Activated CD8-positive, alpha-beta T cell treated with anti-CD3 and anti-CD28 coated beads for 36 hours (primary cell): Measurements from ENCODE around the gene MARCHF2. TPM values are rescaled to one million over a fixed set of nuclear protein-coding genes. Genes with fewer than 3 reads are reported as not detected.
A peak's percentile ranks its signal among the peaks of the same experiment; 100 is the strongest.
"Not testable (repeated sequence)": the region's sequence is repeated elsewhere in the genome, so short reads cannot be mapped to it uniquely, and the experiment has no call there.

ENCODE experiments used
- ATAC-seq: fragments of 200-7000 bp; cut with Tn5 transposase; one replicate; pipeline ENCODE4 v1.10.0; 2021; ENCODE audit warnings: mild to moderate bottlenecking, moderate library complexity
- CTCF ChIA-PET: fragments of 350-600 bp; sonication (Branson Sonifier 250); formaldehyde crosslinking; loops from one replicate; lab custom pipeline; 2021; ENCODE audit warnings: antibody characterized with exemption; lab: Charles Lee
- POLR2A ChIA-PET: fragments of 350-600 bp; sonication (Branson Sonifier 250); formaldehyde crosslinking; loops from one replicate; lab custom pipeline; 2021; ENCODE audit warnings: antibody characterized with exemption; lab: Charles Lee
- DNase-seq: peaks from one replicate; pipeline ENCODE4 v3.0.0-alpha.2; 2020
- H3K27ac Mint-ChIP-seq: one replicate; pipeline ENCODE4 v1.8.0; 2021; ENCODE audit warnings: mild to moderate bottlenecking, mixed read lengths
- H3K27me3 Mint-ChIP-seq: one replicate; pipeline ENCODE4 v1.8.0; 2021; ENCODE audit warnings: mixed read lengths
- H3K36me3 Mint-ChIP-seq: one replicate; pipeline ENCODE4 v1.8.0; 2021; ENCODE audit warnings: low read depth, mixed read lengths
- H3K4me1 Mint-ChIP-seq: one replicate; pipeline ENCODE4 v1.8.0; 2021; ENCODE audit warnings: low read depth, mixed read lengths
- H3K4me3 Mint-ChIP-seq: one replicate; pipeline ENCODE4 v1.8.0; 2021; ENCODE audit warnings: mild to moderate bottlenecking, moderate library complexity, mixed read lengths
- H3K9me3 Mint-ChIP-seq: one replicate; pipeline ENCODE4 v1.8.0; 2021; ENCODE audit warnings: mixed read lengths
- intact Hi-C: fragments of 100-400 bp; cut with micrococcal nuclease; formaldehyde crosslinking; loops from one replicate; pipeline ENCODE4 v1.10.0; 2022
- total RNA-seq, 2 experiments: library from RNA; stranded (reverse); gene quantifications; one replicate each; pipeline ENCODE4 v1.2.3, GENCODE V29; 2021
- TF ChIP-seq, protein P1 (sequence below): fragments of 200-600 bp; IDR thresholded peaks from one replicate; pipeline ENCODE4 v1.8.0; 2022; ENCODE audit warnings: antibody characterized with exemption, mild to moderate bottlenecking

The MARCHF2 gene
- total RNA-seq, 2 experiments from 2014 or later = 8.0 to 8.6 TPM

DNA sequence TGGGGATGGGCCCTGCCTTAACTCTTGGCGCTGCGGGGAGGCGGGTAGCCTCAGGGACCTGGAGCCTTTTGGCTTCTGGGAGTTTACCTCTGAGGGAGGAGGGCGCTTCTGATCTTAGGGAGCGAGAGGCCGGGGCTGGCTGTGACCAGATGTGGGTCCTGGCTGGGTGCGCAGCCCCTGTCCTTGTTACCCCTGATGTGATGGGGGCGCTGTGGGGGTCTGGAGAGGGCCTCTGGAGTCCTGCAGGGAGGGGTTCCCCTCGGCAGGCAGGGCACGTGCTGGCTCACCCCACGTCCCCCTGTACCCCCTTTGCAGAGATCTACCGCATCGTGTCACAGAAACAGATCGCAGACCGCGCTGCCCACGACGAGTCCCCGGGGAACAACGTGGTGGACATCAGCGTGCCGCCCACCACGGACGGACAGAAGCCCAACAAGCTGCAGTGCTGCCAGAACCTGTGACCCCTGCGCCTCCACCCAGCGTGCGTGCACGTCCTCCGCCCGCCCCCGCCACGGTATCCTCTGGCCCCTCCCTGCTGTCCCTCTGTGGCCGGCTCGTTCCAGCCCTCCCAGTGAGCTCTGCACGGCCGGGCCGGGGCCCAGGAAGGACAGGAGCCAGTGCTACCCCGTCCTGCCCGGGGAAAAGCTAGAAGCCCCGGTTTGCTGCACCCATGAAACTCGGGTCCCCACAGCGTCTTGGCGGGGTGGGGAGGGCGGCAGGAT, 9.8 kb upstream of the MARCHF2 start:
- no peak for DNase-seq
- H3K4me3 Mint-ChIP-seq = no peak overlapping the region
- no peak for ATAC-seq
- TF ChIP-seq, protein P1, sequence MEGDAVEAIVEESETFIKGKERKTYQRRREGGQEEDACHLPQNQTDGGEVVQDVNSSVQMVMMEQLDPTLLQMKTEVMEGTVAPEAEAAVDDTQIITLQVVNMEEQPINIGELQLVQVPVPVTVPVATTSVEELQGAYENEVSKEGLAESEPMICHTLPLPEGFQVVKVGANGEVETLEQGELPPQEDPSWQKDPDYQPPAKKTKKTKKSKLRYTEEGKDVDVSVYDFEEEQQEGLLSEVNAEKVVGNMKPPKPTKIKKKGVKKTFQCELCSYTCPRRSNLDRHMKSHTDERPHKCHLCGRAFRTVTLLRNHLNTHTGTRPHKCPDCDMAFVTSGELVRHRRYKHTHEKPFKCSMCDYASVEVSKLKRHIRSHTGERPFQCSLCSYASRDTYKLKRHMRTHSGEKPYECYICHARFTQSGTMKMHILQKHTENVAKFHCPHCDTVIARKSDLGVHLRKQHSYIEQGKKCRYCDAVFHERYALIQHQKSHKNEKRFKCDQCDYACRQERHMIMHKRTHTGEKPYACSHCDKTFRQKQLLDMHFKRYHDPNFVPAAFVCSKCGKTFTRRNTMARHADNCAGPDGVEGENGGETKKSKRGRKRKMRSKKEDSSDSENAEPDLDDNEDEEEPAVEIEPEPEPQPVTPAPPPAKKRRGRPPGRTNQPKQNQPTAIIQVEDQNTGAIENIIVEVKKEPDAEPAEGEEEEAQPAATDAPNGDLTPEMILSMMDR = no peak
- no peaks in the 10 kb centered on the region for H3K4me1 Mint-ChIP-seq
- no peak overlapping the region for H3K27ac Mint-ChIP-seq
- ChIA-PET POLR2A (interaction anchor here (2.3 kb wide), 1 partner anchor 11 kb away, joined by 10 read pairs; the partner anchor contains the start of gene MARCHF2), CTCF (interaction anchor here (1.0 kb wide), 1 partner anchor 10 kb away, joined by 4 read pairs; the partner anchor contains the start of gene MARCHF2)
- peaks cover 14% of the 10 kb centered on the region for H3K36me3 Mint-ChIP-seq
- H3K27me3 Mint-ChIP-seq = no peaks in the 10 kb centered on the region
- intact Hi-C loops = no loop called here
- no peaks in the 10 kb centered on the region for H3K9me3 Mint-ChIP-seq

DNA sequence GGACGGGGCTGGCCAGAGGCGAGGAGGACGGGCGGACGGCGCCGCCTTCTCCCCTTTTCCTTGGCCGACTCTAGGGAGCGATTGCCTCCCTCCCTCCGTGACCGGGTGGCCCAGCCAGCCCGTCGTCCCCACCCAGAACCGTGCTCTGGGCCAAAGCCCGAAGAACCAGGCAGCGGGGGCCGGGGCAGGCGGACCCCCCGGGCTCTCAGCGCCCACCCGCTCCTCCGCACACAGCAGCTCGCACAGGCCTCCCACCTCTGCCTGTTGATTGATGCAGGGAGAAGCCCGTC, 9.3 kb upstream of the MARCHF2 start:
- ChIA-PET POLR2A (interaction anchor here (2.3 kb wide), 1 partner anchor 10 kb away, joined by 10 read pairs; the partner anchor contains the start of gene MARCHF2), CTCF (interaction anchor here (1.0 kb wide), 1 partner anchor 9 kb away, joined by 4 read pairs; the partner anchor contains the start of gene MARCHF2)
- ATAC-seq (no peak), DNase-seq (no peak)
- Mint-ChIP-seq H3K27me3 (no peaks in the 10 kb centered on the region), H3K9me3 (no peaks in the 10 kb centered on the region), H3K4me3 (no peak overlapping the region), H3K4me1 (no peaks in the 10 kb centered on the region), H3K36me3 (peaks cover 14% of the 10 kb centered on the region), H3K27ac (no peak overlapping the region)
- TF ChIP-seq, protein P1 = no peak
- intact Hi-C loops = no loop called here

DNA sequence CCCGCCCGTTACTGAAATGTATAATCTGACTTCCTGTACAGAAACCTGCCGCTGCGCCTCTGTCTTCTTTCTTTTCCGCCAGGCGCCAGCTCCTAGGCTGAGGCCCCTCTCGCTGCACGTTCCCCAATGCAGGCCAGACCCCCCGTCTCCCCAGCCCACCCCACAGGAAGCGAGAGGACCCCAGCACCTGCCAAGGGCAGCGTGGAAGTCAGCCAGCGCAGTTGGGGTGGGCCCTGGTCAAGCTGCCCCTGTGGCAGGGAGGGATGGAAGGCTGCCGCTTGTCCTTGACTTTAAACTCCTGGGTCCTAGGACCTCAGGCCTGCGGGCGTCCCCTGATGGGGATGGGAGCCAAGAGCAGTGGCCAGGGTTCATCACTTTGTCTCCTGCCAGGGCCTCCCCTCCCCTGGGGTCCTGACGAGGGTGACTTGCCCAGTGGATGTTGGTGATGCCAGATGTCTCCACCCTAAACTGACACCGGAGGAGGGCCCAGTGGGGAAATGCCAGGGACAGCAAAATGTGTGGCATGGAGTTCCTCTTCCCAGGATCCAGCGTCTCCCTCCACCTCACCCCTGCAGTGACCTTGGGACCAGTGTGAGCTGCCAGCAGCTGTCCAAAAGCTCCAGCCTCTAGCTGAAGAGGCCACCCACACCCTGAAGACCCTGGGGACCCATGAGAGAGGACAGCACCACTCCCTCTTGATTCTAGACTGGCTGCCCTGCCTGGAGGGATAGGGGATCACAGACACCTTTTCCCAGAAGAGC, 8.5 kb upstream of the MARCHF2 start:
- DNase-seq (no peak), ATAC-seq (no peak)
- Mint-ChIP-seq H3K4me1 (no peaks in the 10 kb centered on the region), H3K27me3 (no peaks in the 10 kb centered on the region), H3K27ac (no peak overlapping the region), H3K36me3 (peaks cover 12% of the 10 kb centered on the region), H3K9me3 (no peaks in the 10 kb centered on the region), H3K4me3 (no peak overlapping the region)
- ChIA-PET POLR2A (interaction anchor here (1.3 to 2.3 kb wide), 2 partner anchors 10 to 13 kb away, joined by 5 to 10 read pairs; partner anchors contain the start of gene MARCHF2), CTCF (no interaction called here)
- intact Hi-C loops = no loop called here
- TF ChIP-seq, protein P1 = no peak

DNA sequence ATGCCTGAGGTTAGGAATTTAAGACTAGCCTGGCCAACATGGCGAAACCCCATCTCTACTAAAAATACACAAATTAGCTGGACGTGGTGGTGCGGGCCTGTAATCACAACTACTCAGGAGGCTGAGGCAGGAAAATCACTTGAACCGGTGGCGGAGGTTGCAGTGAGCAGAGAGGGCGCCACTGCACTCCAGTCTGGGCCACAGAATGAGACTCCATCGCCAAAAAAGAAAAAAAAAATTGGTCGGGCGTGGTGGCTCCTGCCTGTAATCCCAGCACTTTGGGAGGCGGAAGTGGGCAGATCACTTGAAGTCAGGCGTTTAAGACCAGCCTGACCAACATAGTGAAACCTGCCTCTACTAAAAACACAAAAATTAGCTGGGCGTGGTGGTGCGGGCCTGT, 2.4 kb upstream of the MARCHF2 start:
- ChIA-PET CTCF (interaction anchor here (0.8 to 4.8 kb wide), 3 partner anchors 14 to 57 kb away, joined by 3 to 38 read pairs (median 4); no protein-coding TSS in a partner anchor), POLR2A (interaction anchor here (0.8 kb wide), 1 partner anchor 53 kb away, joined by 3 read pairs; no protein-coding TSS in a partner anchor)
- not testable (repeated sequence) for H3K4me3 Mint-ChIP-seq, H3K9me3 Mint-ChIP-seq, ATAC-seq, DNase-seq, H3K4me1 Mint-ChIP-seq, H3K27me3 Mint-ChIP-seq, H3K27ac Mint-ChIP-seq, H3K36me3 Mint-ChIP-seq
- intact Hi-C loops = loop anchor here (5.0 kb wide), 1 partner anchor 97 kb away; no protein-coding TSS in a partner anchor

DNA sequence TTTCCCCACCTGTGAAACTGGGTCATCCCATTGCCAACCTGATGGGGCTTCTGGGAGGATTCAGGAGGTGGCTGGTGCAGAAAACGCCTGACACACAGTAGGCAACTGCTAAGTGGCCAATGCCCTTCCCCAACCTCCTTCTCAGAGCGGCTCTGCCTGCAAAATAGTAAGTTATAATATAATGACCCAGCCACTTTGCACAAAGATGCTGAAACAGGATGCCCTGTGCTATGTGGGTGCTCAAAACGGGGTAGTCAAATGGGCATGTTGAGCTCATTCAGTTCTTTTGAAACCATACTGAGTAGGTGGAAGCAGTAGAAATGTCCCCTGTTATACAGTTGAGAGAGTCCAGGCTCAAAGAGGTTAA, 507 bp downstream of the MARCHF2 start:
- ATAC-seq = no peak
- ChIA-PET POLR2A (interaction anchor here (0.6 to 2.6 kb wide), 5 partner anchors 9 to 100 kb away, joined by 3 to 10 read pairs (median 7); partner anchors contain the start of genes HNRNPM and ZNF414), CTCF (interaction anchor here (0.7 to 4.8 kb wide), 22 partner anchors 9 to 280 kb away, joined by 3 to 43 read pairs (median 4); partner anchors contain the start of genes HNRNPM, MYO1F and ZNF414)
- Mint-ChIP-seq H3K36me3 (no peaks in the 10 kb centered on the region), H3K9me3 (no peaks in the 10 kb centered on the region), H3K4me1 (peaks cover 7% of the 10 kb centered on the region), H3K27me3 (no peaks in the 10 kb centered on the region), H3K27ac (no peak overlapping the region), H3K4me3 (peak overlapping the region; percentile 60)
- intact Hi-C loops = loop anchor here (5.0 kb wide), 1 partner anchor 94 kb away; no protein-coding TSS in a partner anchor
- TF ChIP-seq, protein P1 = no peak
- no peak for DNase-seq
